ENCODE results near the gene BTF3.
A peak's percentile ranks its signal among the peaks of the same experiment; 100 is the strongest.

GRCh38 chr5:73454379-73455036, 43.7 kb upstream of the BTF3 start:
- no peak for TF ChIP-seq POLR2A (IDR thresholded peaks at IDR 0.05)
- TF ChIP-seq CTCF (IDR thresholded peaks at IDR 0.05) = peak; percentile 36 to 69 (median 50)
